Measurements from ENCODE around the gene ROBO1. TPM values are rescaled to one million over a fixed set of nuclear protein-coding genes. Genes with fewer than 3 reads are reported as not detected.

The ROBO1 gene
- total and polyA plus RNA-seq, 2 experiments from 2014 or later, result 18.8 to 31.9 TPM

- no peaks in the 10 kb centered on the region for H3K9me2 ChIP-seq (ENCODE audit: insufficient read depth)
- H3K9ac ChIP-seq, result no peak overlapping the region
- H4K20me1 ChIP-seq (ENCODE audit: insufficient read depth), result no peaks in the 10 kb centered on the region
Measured at GRCh38 chr3:78708565-78709073, 1059.2 kb downstream of the ROBO1 start.

GRCh38 chr3:78707609-78708008, 1060.2 kb downstream of the ROBO1 start:
- H3K9me2 ChIP-seq (ENCODE audit: insufficient read depth), result no peaks in the 10 kb centered on the region
- 96 to 100% methylated on average over 2 of the region's 2 CpGs for WGBS, 2 experiments (ENCODE audit: low coverage in 1 of 2, low lambda C conversion rate in 2 of 2, missing lambda C conversion rate in 2 of 2)
- DNase-seq, result no peak
- H3K9me3 ChIP-seq (ENCODE audit: low read depth), result no peaks in the 10 kb centered on the region
- H3K79me2 ChIP-seq (ENCODE audit: insufficient read depth), result no peaks in the 10 kb centered on the region
- H3K9ac ChIP-seq, result no peak overlapping the region
- H3K4me1 ChIP-seq (ENCODE audit: insufficient read depth), result no peaks in the 10 kb centered on the region
- H3F3A ChIP-seq (ENCODE audit: insufficient read depth), result no peaks in the 10 kb centered on the region
- in situ Hi-C loops (cut with MboI), result no loop called here
- TF ChIP-seq EZH2phosphoT487 (IDR thresholded peaks at IDR 0.05; ENCODE audit: insufficient read depth, low read depth) (no peak), EZH2 (IDR thresholded peaks at IDR 0.05; ENCODE audit: insufficient read depth, poor library complexity, severe bottlenecking) (no peak)
- no peaks in the 10 kb centered on the region for H3K27me3 ChIP-seq (replicated peaks; ENCODE audit: insufficient read depth)
- no peaks in the 10 kb centered on the region for H4K20me1 ChIP-seq (ENCODE audit: insufficient read depth)
- no peak overlapping the region for H3K4me2 ChIP-seq (ENCODE audit: unreplicated experiment)
- no peak overlapping the region for H2AFZ ChIP-seq
- no peaks in the 10 kb centered on the region for H3K36me3 ChIP-seq (ENCODE audit: low read depth)
- H3K4me3 ChIP-seq, result no peak overlapping the region
- no peak overlapping the region for H3K27ac ChIP-seq

More at GRCh38 chr3:78708565-78709073, 1059.2 kb downstream of the ROBO1 start:
- DNase-seq, result no peak
- H3K4me1 ChIP-seq (ENCODE audit: insufficient read depth), result no peaks in the 10 kb centered on the region
- no peaks in the 10 kb centered on the region for H3K9me3 ChIP-seq (ENCODE audit: low read depth)
- no peak overlapping the region for H3K4me3 ChIP-seq
- H3K4me2 ChIP-seq (ENCODE audit: unreplicated experiment), result no peak overlapping the region
- H2AFZ ChIP-seq, result no peak overlapping the region
- no peak overlapping the region for H3K27ac ChIP-seq
- no peaks in the 10 kb centered on the region for H3F3A ChIP-seq (ENCODE audit: insufficient read depth)
- no peaks in the 10 kb centered on the region for H3K27me3 ChIP-seq (replicated peaks; ENCODE audit: insufficient read depth)
- no peaks in the 10 kb centered on the region for H3K79me2 ChIP-seq (ENCODE audit: insufficient read depth)
- WGBS, 2 experiments (ENCODE audit: low coverage in 1 of 2, low lambda C conversion rate in 2 of 2, missing lambda C conversion rate in 2 of 2), result 83 to 85% methylated on average over 4 of the region's 4 CpGs
- in situ Hi-C loops (cut with MboI), result no loop called here
- H3K36me3 ChIP-seq (ENCODE audit: low read depth), result no peaks in the 10 kb centered on the region
- TF ChIP-seq EZH2phosphoT487 (IDR thresholded peaks at IDR 0.05; ENCODE audit: insufficient read depth, low read depth) (no peak), EZH2 (IDR thresholded peaks at IDR 0.05; ENCODE audit: insufficient read depth, poor library complexity, severe bottlenecking) (no peak)

GRCh38 chr3:78706906-78707523, 1060.8 kb downstream of the ROBO1 start:
- no peaks in the 10 kb centered on the region for H3K79me2 ChIP-seq (ENCODE audit: insufficient read depth)
- no peak for DNase-seq
- no peak overlapping the region for H3K4me3 ChIP-seq
- H2AFZ ChIP-seq, result no peak overlapping the region
- WGBS, 2 experiments (ENCODE audit: low coverage in 1 of 2, low lambda C conversion rate in 2 of 2, missing lambda C conversion rate in 2 of 2), result 65 to 76% methylated on average over 3 of the region's 3 CpGs
- no peaks in the 10 kb centered on the region for H3K9me2 ChIP-seq (ENCODE audit: insufficient read depth)
- H4K20me1 ChIP-seq (ENCODE audit: insufficient read depth), result no peaks in the 10 kb centered on the region
- H3K27ac ChIP-seq, result no peak overlapping the region
- H3K27me3 ChIP-seq (replicated peaks; ENCODE audit: insufficient read depth), result no peaks in the 10 kb centered on the region
- no peaks in the 10 kb centered on the region for H3F3A ChIP-seq (ENCODE audit: insufficient read depth)
- in situ Hi-C loops (cut with MboI), result no loop called here
- no peaks in the 10 kb centered on the region for H3K4me1 ChIP-seq (ENCODE audit: insufficient read depth)
- no peak overlapping the region for H3K9ac ChIP-seq
- H3K9me3 ChIP-seq (ENCODE audit: low read depth), result no peaks in the 10 kb centered on the region
- H3K36me3 ChIP-seq (ENCODE audit: low read depth), result no peaks in the 10 kb centered on the region
- TF ChIP-seq EZH2phosphoT487 (IDR thresholded peaks at IDR 0.05; ENCODE audit: insufficient read depth, low read depth) (no peak), EZH2 (IDR thresholded peaks at IDR 0.05; ENCODE audit: insufficient read depth, poor library complexity, severe bottlenecking) (no peak)
- no peak overlapping the region for H3K4me2 ChIP-seq (ENCODE audit: unreplicated experiment)

- Histone ChIP-seq H3K9me3 (ENCODE audit: low read depth) (no peaks in the 10 kb centered on the region), H3K4me1 (ENCODE audit: insufficient read depth) (no peaks in the 10 kb centered on the region), H2AFZ (no peak overlapping the region), H3K79me2 (ENCODE audit: insufficient read depth) (no peaks in the 10 kb centered on the region), H3K27ac (no peak overlapping the region), H3K4me3 (no peak overlapping the region), H3K27me3 (replicated peaks; ENCODE audit: insufficient read depth) (no peaks in the 10 kb centered on the region), H3K9me2 (ENCODE audit: insufficient read depth) (no peaks in the 10 kb centered on the region), H3F3A (ENCODE audit: insufficient read depth) (no peaks in the 10 kb centered on the region), H4K20me1 (ENCODE audit: insufficient read depth) (no peaks in the 10 kb centered on the region), H3K36me3 (ENCODE audit: low read depth) (no peaks in the 10 kb centered on the region), H3K4me2 (ENCODE audit: unreplicated experiment) (no peak overlapping the region), H3K9ac (no peak overlapping the region)
- TF ChIP-seq EZH2phosphoT487 (IDR thresholded peaks at IDR 0.05; ENCODE audit: insufficient read depth, low read depth) (no peak), EZH2 (IDR thresholded peaks at IDR 0.05; ENCODE audit: insufficient read depth, poor library complexity, severe bottlenecking) (no peak)
- in situ Hi-C loops (cut with MboI), result no loop called here
- 73 to 75% methylated on average over 2 of the region's 2 CpGs for WGBS, 2 experiments (ENCODE audit: low coverage in 1 of 2, low lambda C conversion rate in 2 of 2, missing lambda C conversion rate in 2 of 2)
- no peak for DNase-seq
Measured at GRCh38 chr3:78703944-78704343, 1063.9 kb downstream of the ROBO1 start.
